ENCODE results near the gene SRSF4.
"Not testable (repeated sequence)": the region's sequence is repeated elsewhere in the genome, so short reads cannot be mapped to it uniquely, and the experiment has no call there.

The SRSF4 gene

GRCh38 chr1:29121936-29122681 is 59.6 kb downstream of the SRSF4 start:
- Histone ChIP-seq H3K9ac (ENCODE audit: low read depth, low read length) (no peak overlapping the region), H3K9me3 (ENCODE audit: insufficient read depth, low read depth, low read length) (no peaks in the 10 kb centered on the region), H3K27me3 (ENCODE audit: insufficient read depth, low read length) (peaks cover 60% of the 10 kb centered on the region), H3K4me1 (ENCODE audit: insufficient read depth, low read length) (peaks cover 5% of the 10 kb centered on the region; the same call in 1 of the 2 replicates), H3K27ac (ENCODE audit: low read length) (no peak overlapping the region), H3K36me3 (ENCODE audit: insufficient read depth, low read depth, low read length) (peaks cover 14% of the 10 kb centered on the region), H3K4me3 (ENCODE audit: low read length) (peak overlapping the region; percentile 75; the same call in 1 of the 2 replicates)

GRCh38 chr1:29121516-29121935 is 60.2 kb downstream of the SRSF4 start:
- H3K4me1 ChIP-seq (ENCODE audit: insufficient read depth, low read length): peaks cover 5% of the 10 kb centered on the region; the same call in 1 of the 2 replicates
- H3K27ac ChIP-seq (ENCODE audit: low read length): no peak overlapping the region
- H3K9ac ChIP-seq (ENCODE audit: low read depth, low read length): no peak overlapping the region
- H3K36me3 ChIP-seq (ENCODE audit: insufficient read depth, low read depth, low read length): peaks cover 20% of the 10 kb centered on the region
- peaks cover 60% of the 10 kb centered on the region for H3K27me3 ChIP-seq (ENCODE audit: insufficient read depth, low read length)
- peak overlapping the region; percentile 75; the same call in 1 of the 2 replicates for H3K4me3 ChIP-seq (ENCODE audit: low read length)
- H3K9me3 ChIP-seq (ENCODE audit: insufficient read depth, low read depth, low read length): no peaks in the 10 kb centered on the region

GRCh38 chr1:29120947-29121485 is 60.7 kb downstream of the SRSF4 start:
- Histone ChIP-seq H3K4me1 (ENCODE audit: insufficient read depth, low read length) (peaks cover 5% of the 10 kb centered on the region; the same call in 1 of the 2 replicates), H3K27ac (ENCODE audit: low read length) (no peak overlapping the region), H3K4me3 (ENCODE audit: low read length) (peak overlapping the region; percentile 46; the same call in 1 of the 2 replicates), H3K9ac (ENCODE audit: low read depth, low read length) (no peak overlapping the region), H3K27me3 (ENCODE audit: insufficient read depth, low read length) (peaks cover 57% of the 10 kb centered on the region), H3K9me3 (ENCODE audit: insufficient read depth, low read depth, low read length) (no peaks in the 10 kb centered on the region), H3K36me3 (ENCODE audit: insufficient read depth, low read depth, low read length) (peaks cover 22% of the 10 kb centered on the region)

GRCh38 chr1:29120367-29120766 is 61.3 kb downstream of the SRSF4 start:
- peaks cover 50% of the 10 kb centered on the region for H3K27me3 ChIP-seq (ENCODE audit: insufficient read depth, low read length)
- H3K9ac ChIP-seq (ENCODE audit: low read depth, low read length): no peak overlapping the region
- peaks cover 28% of the 10 kb centered on the region for H3K36me3 ChIP-seq (ENCODE audit: insufficient read depth, low read depth, low read length)
- H3K27ac ChIP-seq (ENCODE audit: low read length): no peak overlapping the region
- H3K4me3 ChIP-seq (ENCODE audit: low read length): no peak overlapping the region
- H3K4me1 ChIP-seq (ENCODE audit: insufficient read depth, low read length): peaks cover 5% of the 10 kb centered on the region; the same call in 1 of the 2 replicates
- no peaks in the 10 kb centered on the region for H3K9me3 ChIP-seq (ENCODE audit: insufficient read depth, low read depth, low read length)

- Histone ChIP-seq H3K4me3 (ENCODE audit: low read length) (no peak overlapping the region), H3K9ac (ENCODE audit: low read depth, low read length) (no peak overlapping the region), H3K9me3 (ENCODE audit: insufficient read depth, low read depth, low read length) (no peaks in the 10 kb centered on the region), H3K27ac (ENCODE audit: low read length) (no peak overlapping the region), H3K4me1 (ENCODE audit: insufficient read depth, low read length) (no peaks in the 10 kb centered on the region), H3K36me3 (ENCODE audit: insufficient read depth, low read depth, low read length) (peaks cover 28% of the 10 kb centered on the region), H3K27me3 (ENCODE audit: insufficient read depth, low read length) (peaks cover 44% of the 10 kb centered on the region)
These were observed 62.4 kb downstream of the SRSF4 start for GRCh38 chr1:29119121-29119929.

GRCh38 chr1:29117381-29117780 is 64.3 kb downstream of the SRSF4 start:
- Histone ChIP-seq H3K27me3 (ENCODE audit: insufficient read depth, low read length) (peaks cover 25% of the 10 kb centered on the region), H3K4me3 (ENCODE audit: low read length) (no peak overlapping the region), H3K4me1 (ENCODE audit: insufficient read depth, low read length) (peaks cover 9% of the 10 kb centered on the region; the same call in 1 of the 2 replicates), H3K9me3 (ENCODE audit: insufficient read depth, low read depth, low read length) (no peaks in the 10 kb centered on the region), H3K36me3 (ENCODE audit: insufficient read depth, low read depth, low read length) (peaks cover 39% of the 10 kb centered on the region), H3K27ac (ENCODE audit: low read length) (no peak overlapping the region), H3K9ac (ENCODE audit: low read depth, low read length) (no peak overlapping the region)

- Histone ChIP-seq H3K9me3 (ENCODE audit: insufficient read depth, low read depth, low read length) (no peaks in the 10 kb centered on the region), H3K27ac (ENCODE audit: low read length) (no peak overlapping the region), H3K9ac (ENCODE audit: low read depth, low read length) (no peak overlapping the region), H3K27me3 (ENCODE audit: insufficient read depth, low read length) (no peaks in the 10 kb centered on the region), H3K36me3 (ENCODE audit: insufficient read depth, low read depth, low read length) (peaks cover 48% of the 10 kb centered on the region), H3K4me3 (ENCODE audit: low read length) (no peak overlapping the region), H3K4me1 (ENCODE audit: insufficient read depth, low read length) (peaks cover 11% of the 10 kb centered on the region; the same call in 1 of the 2 replicates)
These were observed 67.0 kb downstream of the SRSF4 start for GRCh38 chr1:29114654-29115053.

- no peak overlapping the region for H3K4me3 ChIP-seq (ENCODE audit: low read length)
- H3K27ac ChIP-seq (ENCODE audit: low read length): no peak overlapping the region
- H3K36me3 ChIP-seq (ENCODE audit: insufficient read depth, low read depth, low read length): peaks cover 50% of the 10 kb centered on the region
- H3K9ac ChIP-seq (ENCODE audit: low read depth, low read length): no peak overlapping the region
- no peaks in the 10 kb centered on the region for H3K27me3 ChIP-seq (ENCODE audit: insufficient read depth, low read length)
- no peaks in the 10 kb centered on the region for H3K9me3 ChIP-seq (ENCODE audit: insufficient read depth, low read depth, low read length)
- H3K4me1 ChIP-seq (ENCODE audit: insufficient read depth, low read length): peaks cover 11% of the 10 kb centered on the region; the same call in 1 of the 2 replicates
These were observed 68.1 kb downstream of the SRSF4 start for GRCh38 chr1:29113413-29114117.

GRCh38 chr1:29112705-29113412 is 68.8 kb downstream of the SRSF4 start:
- Histone ChIP-seq H3K4me3 (ENCODE audit: low read length) (0 out of 2 replicates have a peak overlapping the region, but pooled peaks have one; percentile 13), H3K27me3 (ENCODE audit: insufficient read depth, low read length) (no peaks in the 10 kb centered on the region)

GRCh38 chr1:29108041-29108440 is 73.7 kb downstream of the SRSF4 start:
- not testable (repeated sequence) for H3K27ac ChIP-seq (ENCODE audit: low read length); H3K9me3 ChIP-seq (ENCODE audit: insufficient read depth, low read depth, low read length); H3K4me3 ChIP-seq (ENCODE audit: low read length); H3K9ac ChIP-seq (ENCODE audit: low read depth, low read length); H3K27me3 ChIP-seq (ENCODE audit: insufficient read depth, low read length); H3K4me1 ChIP-seq (ENCODE audit: insufficient read depth, low read length)
- H3K36me3 ChIP-seq (ENCODE audit: insufficient read depth, low read depth, low read length): peaks cover 21% of the 10 kb centered on the region

More at GRCh38 chr1:29112705-29113412, 68.8 kb downstream of the SRSF4 start:
- H3K27ac ChIP-seq (ENCODE audit: low read length): no peak overlapping the region
- H3K4me1 ChIP-seq (ENCODE audit: insufficient read depth, low read length): peaks cover 11% of the 10 kb centered on the region; the same call in 1 of the 2 replicates
- H3K9me3 ChIP-seq (ENCODE audit: insufficient read depth, low read depth, low read length): no peaks in the 10 kb centered on the region
- H3K36me3 ChIP-seq (ENCODE audit: insufficient read depth, low read depth, low read length): peaks cover 45% of the 10 kb centered on the region
- H3K9ac ChIP-seq (ENCODE audit: low read depth, low read length): no peak overlapping the region

Measured in iPS-20b (cell line).